Renal cortex interstitium (tissue), 11 donors: Measurements from ENCODE around the gene ARSB. TPM values are rescaled to one million over a fixed set of nuclear protein-coding genes. Genes with fewer than 3 reads are reported as not detected.

Source experiments
- DNase-seq, 11 donors: peaks; one replicate each; pipeline ENCODE4 v3.0.0-alpha.2; 2013; ENCODE audit warnings: low read depth in 9 of 11, low spot score in 4 of 11; ENCODE audit errors: extremely low read depth in 1 of 11
- polyA plus RNA-seq, 3 donors: library from polyadenylated mRNA; unstranded; fragments of 120-200 nt; gene quantifications; one replicate each; pipeline ENCODE4 v1.2.1, GENCODE V29; 2013; ENCODE audit not compliant: insufficient read length in 3 of 3

Gene ARSB
- polyA plus RNA-seq, 3 donors = 20.8 to 28.0 (median 24.0) TPM

GRCh38 chr5:78972654-78973428, 12.3 kb downstream of the ARSB start:
- DNase-seq = peak in 7 of 11 donors; percentile 30 to 67 (median 53)

DNA sequence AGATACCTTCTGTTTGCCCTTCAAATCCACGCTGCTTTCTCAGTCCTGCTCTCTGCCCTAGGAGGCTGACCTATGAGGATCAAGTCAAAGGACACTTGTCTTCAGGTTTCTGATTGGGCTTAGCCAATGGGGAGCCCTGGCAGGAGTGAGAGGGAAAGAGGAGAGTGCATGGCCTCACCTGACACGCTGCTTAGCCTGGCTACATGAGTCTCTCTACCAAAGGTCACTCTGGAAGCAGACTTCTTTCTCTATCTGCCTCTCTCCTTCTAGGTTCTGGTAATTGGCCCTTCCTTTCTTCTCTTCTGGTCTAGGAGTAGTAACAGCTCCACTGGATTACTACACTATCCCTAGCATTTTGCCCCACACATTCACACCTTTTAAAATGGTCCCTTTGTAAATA, 13.1 kb downstream of the ARSB start:
- no peak for DNase-seq

GRCh38 chr5:78968781-78969180, 16.3 kb downstream of the ARSB start:
- no peak for DNase-seq

GRCh38 chr5:78964889-78965288, 20.2 kb downstream of the ARSB start:
- peak in 4 of 11 donors; percentile 29 to 60 (median 39) for DNase-seq

DNA sequence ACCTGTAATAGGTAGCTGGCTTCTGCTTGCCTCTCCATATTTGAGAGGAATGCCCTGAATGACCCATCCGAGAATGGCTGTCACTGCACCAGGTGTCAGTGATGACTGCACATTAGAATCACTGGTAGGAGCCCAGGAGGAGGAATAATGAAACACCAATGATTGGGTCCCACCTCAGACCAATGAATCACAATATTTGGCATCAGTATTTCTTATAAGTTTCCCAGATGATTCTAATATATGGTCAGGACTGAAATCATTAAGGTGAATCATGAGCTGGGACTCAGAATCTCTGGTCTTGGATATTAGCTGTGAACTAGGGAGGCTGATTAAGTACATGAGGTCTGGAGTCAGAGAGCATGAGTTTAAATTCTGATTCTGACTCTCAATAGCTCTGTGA, 23.4 kb downstream of the ARSB start:
- DNase-seq = no peak

- DNase-seq = no peak
These were observed 25.3 kb downstream of the ARSB start for GRCh38 chr5:78959767-78960166.

DNA sequence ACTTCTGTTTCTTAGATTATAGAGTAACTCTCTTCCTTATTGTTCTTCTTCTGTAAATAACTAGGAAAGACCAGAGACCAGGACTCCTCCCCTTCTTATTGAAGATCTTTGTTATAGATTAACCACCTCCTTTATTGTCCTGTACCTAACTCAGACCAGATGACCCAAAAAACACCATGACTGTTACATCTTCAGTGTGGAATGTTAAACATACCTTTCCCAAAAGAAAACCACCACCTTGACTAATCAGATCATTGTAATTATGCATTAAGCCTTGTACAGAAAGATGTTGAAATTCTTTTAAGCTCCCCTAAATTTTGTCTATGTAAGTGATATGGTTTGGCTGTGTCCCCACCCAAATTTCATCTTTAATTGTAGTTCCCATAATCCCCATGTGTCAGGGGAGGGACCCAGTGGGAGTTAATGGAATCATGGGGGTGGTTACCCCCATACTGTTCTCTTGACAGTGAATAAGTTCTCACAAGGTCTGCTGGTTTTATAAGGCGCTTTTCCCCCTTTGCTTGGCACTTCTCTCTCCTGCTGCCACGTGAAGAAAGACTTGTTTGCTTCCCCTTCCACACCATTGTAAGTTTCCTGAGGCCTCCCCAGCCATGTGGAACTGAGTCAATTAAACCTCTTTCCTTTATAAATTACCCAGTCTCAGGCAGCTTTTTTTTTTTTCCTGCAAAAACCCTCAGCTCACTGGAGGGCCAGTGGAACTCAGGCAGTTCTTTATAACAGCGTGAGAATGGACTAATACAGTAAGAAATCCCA, 26.3 kb downstream of the ARSB start:
- no peak for DNase-seq

- DNase-seq = no peak
These were observed 28.2 kb downstream of the ARSB start for GRCh38 chr5:78956901-78957300.

DNA sequence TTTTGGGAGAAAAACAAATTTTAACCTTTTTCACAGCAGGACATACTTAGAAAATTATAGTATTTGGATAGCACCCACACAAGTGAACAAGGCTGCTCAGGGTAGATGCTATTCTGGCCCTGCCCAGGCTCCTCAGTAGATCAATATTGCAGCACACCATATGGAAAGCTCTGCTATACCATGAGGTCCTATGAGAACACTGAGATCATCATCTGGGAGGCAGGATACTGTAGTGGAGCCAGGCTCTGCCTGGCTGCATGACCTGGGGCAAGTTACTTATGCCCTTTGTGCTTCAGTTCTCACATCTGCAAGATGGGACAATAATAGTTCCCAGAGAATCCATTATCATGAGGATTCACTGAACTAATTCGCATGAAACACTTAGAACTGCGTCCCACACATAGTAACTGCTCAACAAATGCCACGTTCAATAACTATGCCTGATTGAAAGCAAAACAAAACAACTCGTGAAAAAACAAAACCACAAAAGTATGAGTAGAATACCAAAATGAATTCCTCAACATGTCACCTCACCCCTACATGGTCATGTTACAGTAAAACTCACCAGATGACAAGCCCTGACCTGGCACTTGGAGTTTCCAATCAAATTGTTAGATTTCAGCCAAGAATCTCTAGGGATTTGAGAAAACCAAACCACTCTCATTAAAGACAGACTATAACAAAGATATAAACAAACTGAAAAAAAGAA, 31.9 kb downstream of the ARSB start:
- DNase-seq = no peak

- no peak for DNase-seq
These were observed 54.4 kb downstream of the ARSB start for GRCh38 chr5:78930721-78931120.

GRCh38 chr5:78929833-78930232, 55.3 kb downstream of the ARSB start:
- DNase-seq = no peak

DNA sequence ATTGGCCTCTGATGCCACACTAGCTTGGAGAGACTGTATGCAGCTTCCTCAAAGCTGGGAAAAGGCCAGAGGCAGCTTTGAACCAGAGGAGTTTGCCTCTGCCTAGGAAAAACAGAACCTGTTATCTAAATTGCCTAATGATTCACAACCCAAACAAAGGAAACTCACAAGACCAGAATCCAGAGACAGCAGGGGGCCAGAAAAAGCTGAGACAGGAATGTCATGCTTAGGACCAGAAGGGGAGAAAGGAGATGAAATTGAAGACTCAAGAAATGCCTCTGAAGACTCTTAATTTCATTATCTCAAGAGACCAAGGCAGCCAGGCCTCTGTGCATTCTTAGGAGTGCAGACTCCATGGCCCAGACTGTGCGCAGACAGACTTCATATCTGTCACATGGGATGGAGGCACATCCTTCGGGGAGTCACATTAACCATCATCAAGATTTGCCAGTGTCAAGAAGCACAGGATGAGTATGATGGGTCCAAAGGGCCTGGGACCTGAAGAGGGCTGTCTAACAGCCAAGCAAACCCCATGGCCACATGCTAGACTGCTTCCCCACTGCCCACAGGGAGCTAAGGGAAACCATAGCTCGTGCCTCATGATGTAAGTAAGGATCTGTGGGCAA, 57.3 kb downstream of the ARSB start:
- no peak for DNase-seq

DNA sequence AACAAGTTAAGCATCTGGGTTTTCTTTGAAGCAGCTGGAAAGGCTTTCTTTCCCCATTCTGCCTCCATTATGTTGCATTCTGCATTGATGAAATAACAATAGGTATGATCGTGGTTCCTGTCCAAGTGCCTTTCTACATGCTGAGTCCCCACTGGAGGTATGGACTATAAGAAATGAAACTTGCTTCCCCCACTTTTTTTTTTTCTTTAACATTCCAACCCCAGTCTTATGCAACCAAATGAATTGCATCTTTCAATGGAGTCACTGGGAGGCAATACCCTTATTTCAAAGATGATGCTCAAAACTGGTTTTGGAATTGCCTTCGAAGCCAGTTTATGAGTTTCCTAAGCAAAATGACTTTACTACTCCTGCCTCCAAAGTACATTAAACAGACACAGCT, 58.9 kb downstream of the ARSB start:
- no peak for DNase-seq

GRCh38 chr5:78925129-78925876, 59.8 kb downstream of the ARSB start:
- no peak for DNase-seq

DNA sequence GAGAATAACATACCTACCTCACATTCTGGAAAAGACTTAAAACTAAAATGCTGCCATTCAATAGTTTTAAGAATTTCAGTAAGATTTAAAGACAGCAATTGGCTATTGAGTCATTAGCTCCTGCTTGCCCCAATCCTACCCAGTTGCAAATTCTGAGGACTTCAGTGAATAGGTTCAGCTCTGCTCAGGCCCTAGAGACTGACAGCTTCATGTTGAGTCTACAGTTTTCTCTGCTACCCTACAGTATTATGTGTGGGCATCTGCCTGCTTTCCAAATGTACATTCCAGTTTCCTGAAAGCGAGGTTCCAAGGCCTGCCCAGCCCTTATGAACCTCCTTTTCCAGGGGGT, 61.5 kb downstream of the ARSB start:
- DNase-seq = no peak

GRCh38 chr5:78922879-78923621, 62.1 kb downstream of the ARSB start:
- no peak for DNase-seq

GRCh38 chr5:78920604-78921003, 64.5 kb downstream of the ARSB start:
- DNase-seq = peak in 1 of 11 donors; percentile 32

DNA sequence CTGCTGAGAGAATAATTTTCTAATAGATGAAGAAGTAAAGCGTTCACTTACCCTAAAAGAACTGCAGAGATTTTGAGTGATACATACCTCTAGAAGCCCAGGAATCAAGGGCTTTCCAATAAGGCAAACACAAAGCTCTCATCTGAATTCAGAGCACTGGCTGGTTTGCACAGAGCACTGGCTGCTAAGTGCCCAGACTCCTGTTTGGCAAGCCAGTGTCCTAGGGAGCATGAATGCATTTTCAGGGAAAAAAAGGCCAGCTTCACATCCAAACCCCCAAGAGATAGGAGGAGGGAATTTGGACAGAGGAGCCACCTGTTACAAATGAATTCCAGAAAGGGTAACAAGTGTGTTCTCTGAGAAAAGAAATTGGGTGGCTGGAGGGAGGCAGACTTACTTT, 65.3 kb downstream of the ARSB start:
- no peak for DNase-seq
